ENCODE measurements around the gene KLHL26.

Gene KLHL26

DNA sequence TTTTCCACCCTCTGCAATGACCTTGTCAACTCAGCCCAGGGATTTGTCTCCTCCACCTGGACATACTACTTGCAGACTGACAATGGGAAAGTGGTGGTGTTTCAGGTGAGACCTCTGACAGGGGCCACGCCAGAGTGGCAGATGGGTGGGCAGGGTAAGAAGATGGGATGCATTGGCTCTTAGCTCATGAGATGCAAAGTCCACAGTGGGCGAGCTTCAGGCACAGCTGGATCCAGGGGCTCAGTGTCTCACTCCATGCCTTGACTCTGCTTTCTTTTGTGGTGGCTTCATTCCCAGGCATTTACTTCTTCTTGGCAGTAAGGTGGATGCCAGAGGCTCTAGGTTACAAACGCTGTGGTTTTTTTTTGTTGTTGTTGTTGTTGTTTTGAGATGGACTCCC is 20.8 kb upstream of the KLHL26 start:
- DNase-seq, result no peak

DNA sequence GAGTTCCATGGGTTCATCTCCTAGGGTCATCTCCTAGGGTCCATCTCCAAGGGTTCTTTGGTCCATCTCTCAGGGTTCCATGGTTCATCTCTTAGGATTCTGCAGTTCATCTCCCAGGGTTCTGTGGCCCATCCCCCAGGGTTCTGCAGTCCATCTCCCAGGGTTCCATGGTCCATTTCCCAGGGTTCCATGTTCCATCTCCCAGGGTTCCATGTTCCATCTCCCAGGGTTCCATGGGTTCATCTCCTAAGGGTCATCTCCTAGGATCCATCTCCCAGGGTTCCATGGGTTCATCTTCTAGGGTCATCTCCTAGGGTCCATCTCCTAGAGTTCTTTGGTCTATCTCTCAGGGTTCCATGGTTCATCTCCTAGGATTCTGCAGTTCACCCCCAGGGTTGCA is 19.3 kb upstream of the KLHL26 start:
- no peak for DNase-seq

DNA sequence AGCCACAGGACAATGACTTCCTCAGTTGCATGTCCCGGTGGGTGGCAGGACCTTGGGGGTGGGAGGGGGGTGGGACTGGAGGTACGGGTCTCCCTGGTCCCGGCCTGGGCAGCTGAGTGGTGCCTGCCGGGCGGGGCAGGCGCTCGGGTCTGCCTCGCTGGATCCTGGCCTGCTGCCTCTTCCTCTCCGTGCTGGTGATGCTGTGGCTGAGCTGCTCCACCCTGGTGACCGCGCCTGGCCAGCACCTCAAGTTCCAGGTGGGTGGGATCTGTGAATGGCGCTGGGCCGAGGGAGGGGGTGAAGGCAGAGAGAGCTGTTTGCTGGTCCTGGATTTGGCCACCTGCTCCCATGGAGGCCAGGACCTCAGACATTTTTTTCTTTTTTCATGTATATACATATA is 18.6 kb upstream of the KLHL26 start:
- no peak for DNase-seq

DNA sequence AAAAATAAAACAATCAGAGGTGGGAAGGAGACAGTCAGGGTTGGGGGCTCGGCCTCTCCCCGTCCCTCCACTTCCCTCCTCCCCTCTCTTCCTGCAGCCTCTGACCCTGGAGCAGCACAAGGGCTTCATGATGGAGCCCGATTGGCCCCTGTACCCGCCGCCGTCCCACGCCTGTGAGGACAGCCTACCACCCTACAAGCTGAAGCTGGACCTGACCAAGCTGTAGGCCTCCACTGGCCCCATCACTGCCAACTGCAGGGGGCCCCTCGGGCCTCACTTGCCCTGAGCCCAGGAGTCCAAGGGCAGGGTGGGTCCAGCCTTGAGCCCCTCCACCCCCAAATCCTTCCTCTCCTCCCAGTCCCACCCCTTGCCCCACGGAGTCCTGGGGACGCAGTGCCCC is 16.5 kb upstream of the KLHL26 start:
- DNase-seq, result no peak

DNA sequence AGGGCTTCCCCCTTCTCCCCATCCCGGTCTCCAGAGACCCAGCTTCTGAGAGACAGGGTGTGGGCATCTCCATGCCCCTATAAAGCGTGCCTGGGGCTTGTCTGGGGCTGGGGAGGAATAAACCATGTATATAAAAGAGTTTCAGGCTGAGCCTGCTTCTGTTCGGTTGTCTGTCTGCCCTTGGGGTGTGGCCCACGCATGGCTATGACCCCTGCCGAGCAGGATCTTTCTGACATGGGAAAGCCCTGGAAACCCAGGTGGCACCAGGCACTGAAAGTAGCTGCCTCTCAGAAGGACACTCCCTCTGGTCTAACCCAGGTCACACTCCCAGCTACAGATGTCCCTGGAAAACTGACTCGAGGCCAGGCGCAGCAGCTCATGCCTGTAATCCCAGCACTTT is 15.9 kb upstream of the KLHL26 start:
- no peak for DNase-seq

DNA sequence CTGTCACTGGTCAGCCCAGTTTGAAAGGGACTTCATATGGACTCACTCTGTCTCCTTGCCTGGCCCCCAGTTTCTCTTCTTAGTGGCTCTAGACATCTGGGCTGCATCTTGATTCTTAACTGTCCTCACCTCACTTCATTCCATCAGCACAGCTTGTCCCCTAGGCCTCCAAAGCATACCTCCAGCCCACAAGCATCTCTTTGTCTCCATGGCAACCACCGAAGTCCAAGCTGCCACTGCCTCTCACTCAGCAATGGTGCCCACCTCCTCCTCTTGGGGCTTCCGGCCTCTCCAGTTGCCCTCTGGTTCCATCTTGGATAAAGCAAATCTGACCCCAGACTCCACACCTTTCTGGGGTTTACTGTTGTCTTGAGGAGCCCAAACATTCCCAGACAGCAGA is 9.9 kb upstream of the KLHL26 start:
- no peak for DNase-seq

DNA sequence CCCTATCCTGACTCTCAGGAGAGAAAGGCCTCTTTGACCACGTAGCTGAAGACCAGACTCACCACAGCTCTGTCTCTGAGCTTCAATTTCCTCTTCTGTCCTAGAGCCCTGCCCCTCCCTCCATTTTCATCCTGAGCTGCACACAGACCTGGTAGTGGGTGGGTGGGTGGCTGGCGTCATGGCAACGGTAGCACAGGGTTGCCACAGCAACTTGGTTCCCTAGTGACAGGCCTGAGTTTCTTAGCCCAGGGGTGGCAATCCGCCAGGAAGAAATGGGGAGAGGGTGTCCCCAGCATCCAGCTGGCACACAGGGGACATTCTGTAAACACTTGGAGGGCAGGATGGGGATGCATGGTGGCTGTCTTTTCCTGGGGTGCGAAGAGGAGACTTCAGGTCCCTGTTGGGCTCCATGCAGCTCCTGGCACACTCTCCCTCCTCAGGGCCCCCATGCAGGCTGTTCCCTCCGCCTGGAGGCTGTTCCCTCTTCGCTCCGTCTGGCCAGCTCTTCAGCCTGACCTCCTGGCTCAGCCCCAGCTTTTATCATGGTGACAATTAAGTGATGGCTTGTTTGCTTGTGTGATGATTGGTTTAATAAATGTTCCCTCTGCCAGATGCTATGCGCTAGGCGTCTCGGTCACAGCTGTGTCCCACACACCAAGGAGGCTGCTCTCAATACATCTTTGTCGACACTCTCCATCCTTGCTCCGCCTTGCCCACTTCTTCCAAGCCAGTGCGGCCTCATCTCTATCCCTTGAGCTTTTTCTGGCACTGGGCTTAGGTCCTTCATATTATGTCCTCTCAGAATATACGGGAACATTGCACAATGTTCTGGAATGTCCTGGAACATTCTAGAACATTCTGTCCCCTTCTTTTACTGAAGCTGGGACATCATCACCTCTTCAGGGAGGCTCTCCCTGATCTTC is 7.4 kb upstream of the KLHL26 start:
- DNase-seq, result no peak

DNA sequence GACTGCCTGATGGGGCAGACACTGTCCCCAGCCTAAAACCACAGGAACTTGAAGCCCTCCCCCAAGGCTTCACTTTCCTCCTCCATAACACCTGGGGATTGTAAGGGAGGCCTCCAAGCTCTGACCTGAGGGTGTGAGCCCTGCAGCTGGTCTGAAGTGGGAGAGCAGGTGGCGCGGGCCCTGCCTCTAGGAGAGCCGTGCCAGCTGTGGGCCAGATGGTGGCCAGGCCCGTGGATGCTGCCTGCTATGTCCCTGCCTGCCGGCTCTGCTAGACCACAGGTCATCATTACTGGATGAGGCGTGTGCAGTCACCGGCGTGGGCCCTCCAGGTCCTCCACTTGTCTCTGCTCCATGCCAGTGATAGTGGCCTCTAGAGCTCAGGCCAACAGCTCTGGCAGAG is 3.5 kb upstream of the KLHL26 start:
- DNase-seq, result no peak

DNA sequence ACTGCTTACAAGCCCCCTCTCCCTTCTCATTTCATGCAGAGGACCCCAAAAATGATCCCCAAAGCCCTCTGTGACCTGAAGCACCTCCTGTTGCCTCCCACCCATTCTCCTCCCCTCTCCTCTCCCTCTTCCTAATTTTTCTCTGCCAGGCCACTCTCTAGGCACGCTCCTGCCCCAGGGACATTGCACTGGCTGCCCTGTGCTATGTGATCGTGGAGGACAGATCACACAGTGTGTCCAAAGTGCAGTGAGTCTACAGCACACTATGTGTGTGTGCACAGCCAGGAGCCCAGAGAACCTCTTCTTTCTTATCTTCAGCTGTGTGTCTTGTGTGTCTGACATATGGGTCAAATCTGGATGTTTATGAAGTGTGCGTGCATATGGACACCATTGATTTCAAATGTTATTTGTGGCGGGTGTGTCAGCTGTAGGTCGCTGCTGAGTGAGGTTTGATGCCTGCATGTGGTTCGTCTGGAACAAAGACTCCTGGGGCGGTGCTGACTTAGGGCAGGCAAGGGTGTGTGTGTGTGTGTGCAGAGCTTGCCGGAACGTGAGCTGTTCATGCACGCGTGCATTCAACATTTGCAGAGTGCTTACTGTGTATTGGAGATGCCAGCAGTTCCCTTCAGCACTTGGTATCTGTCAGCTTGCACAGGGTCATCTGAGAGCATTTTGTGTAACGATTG is 2.1 kb upstream of the KLHL26 start:
- DNase-seq, result no peak

DNA sequence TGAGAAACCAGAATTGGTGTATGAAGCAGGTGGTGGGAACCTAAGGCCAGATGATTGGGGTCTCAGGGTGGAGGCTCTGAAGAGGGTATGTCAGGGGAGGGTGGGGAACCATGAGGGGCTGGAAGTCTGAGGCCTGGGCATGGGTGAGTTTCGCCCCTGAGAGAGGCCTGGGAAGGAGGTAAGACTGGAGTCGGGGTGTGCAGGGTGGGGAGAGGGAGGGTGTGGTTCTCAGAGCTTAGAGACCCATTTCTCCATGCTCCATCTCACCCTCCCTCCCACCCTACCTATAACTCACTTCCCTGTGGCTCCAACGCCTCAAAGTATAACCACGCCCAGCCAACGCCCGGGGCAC is 1.0 kb upstream of the KLHL26 start:
- no peak for DNase-seq

DNA sequence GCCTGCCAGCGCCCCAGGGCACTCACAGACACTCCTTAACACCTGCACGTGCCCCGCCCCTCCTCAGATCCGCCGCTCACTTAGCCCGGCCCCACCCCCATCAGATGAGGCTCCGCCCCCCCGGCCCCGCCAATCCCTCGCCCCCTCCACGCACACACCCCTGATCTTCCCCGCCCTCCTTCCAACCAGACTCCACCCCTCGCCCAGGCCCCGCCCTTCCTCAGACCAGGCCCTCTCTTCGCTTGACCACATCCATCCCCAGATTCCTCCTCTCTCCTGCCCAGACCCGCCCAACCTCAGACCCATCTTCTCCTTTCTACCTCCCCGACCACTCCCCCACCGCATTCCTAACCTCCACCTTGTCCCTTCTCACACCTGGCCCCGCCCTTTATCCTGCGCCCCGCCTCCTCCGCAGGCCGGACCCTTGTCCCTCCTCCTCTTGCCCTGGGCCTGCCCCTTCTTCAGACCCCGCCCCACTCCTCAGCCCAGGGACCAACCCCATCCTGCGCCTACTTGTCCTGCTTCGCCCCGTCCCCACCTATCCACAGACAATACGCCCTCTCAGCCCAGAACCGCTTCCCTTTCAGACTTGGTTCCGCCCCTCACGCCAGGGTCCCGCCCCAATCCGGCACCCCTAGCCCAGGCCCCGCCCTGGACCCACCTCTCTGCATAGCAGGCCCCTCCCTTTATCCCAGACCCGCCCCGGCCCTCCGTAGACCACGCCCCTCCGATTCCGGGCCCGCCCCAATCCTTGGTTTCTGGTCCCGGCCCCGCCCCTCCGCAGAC is 452 bp upstream of the KLHL26 start:
- peak; percentile 99 for DNase-seq

DNA sequence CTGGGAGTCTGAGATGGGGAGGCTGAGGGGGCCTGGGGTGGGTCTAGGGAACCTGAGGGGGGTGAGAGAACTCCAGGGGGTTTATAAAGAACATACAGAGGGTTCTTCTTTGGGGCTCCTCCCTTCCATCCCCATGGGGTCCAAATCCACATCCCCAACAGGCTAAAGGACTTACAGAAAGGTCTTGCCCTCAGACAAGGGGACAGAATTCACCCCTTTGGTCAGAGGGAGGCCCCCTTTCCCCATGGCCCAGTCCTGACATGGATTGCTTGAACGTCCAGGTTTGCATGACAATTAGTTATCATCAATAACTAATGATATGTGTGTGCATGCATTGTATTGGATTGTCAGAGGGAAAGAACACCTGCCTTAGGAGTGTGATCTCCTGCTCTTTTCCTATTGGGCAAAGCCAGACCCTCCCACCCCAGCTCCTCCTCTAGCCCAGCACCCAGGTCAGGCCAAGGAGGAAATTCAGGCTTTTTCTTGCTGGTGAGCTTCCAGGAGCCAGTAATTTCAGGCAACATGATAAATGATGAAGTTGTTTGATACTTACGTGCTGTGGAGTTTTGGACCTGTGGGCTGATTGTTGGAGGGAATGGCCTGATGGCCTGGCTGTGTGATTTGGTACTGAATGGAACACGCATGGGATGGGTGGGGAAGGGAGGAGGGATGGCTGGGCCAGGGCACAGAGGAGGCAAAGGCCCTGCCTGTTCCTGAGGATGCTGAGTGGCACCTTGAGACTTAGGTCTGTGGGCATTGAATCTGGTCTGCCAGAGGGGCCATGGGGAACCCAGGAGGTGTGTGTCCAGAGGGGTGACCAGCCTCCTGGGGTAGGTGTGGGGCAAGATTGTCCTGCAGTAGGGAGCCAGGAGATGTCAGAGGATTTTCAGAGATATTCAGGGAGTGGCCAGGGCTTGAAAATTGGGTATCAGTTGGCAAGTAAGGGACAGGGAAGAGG is 1.1 kb downstream of the KLHL26 start:
- no peak for DNase-seq

DNA sequence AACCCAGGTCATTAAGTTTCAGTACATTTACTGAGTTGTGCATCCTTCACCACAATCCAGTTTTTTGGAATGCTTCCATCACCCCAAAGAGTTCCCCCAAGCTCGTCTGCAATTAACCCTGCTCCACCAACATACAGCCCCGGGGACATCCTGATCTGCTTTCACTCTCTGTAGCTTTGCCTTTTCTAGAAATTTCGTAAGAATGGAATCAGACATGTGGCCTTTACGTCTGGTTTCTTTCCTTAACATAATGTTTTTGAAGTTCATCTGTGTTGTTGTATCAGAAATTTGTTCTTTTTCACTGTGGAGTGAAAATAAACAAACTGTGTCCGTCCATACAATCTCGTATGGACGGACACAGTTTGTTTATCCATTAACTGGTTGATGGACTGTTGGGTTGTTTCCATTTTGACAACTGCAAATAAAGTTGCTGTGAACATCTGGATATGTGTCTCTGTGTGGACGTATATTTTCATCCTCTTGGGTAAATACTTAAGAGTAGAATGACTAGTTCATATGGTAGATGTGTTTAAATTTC is 2.9 kb downstream of the KLHL26 start:
- DNase-seq, result no peak

DNA sequence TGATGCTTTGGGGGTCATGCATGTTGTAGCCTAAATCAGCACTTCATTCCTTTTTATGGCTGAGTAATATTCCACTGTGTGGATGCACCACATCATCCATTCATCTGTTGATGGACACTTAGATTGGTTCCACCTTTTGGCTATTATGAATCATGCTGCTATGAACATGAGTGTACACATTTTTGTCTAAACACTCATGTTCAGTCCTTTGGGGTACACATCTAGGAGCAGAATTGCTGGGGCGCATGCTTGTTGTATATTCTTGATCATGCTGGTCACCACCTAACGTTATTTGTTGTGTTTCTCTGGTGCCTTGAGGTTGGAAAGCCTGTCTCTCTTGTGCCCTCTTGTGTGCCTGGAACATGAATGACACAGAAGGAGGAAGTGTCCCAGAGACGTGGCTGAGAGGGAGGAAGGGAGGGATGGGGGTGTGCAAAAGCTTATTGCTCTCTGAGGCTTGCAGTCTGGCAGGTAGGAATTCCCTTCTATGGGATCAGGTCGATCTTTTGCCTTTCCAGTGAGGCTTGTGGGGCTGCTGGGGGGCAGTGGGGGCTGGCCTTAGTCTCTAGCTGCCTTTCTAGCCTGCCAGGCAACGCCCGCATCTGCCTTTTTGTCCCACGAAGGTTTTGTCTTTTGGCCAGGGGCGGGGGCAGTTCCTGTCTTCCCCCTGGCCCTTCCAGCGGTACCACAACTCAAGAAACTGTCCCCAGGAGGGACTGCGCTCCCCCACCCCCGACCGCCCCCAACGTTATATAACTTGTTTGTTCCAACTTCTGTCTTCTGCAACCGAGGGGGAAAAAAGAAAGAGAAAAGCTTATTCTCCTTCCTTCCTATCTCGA is 7.6 kb downstream of the KLHL26 start:
- DNase-seq, result no peak

DNA sequence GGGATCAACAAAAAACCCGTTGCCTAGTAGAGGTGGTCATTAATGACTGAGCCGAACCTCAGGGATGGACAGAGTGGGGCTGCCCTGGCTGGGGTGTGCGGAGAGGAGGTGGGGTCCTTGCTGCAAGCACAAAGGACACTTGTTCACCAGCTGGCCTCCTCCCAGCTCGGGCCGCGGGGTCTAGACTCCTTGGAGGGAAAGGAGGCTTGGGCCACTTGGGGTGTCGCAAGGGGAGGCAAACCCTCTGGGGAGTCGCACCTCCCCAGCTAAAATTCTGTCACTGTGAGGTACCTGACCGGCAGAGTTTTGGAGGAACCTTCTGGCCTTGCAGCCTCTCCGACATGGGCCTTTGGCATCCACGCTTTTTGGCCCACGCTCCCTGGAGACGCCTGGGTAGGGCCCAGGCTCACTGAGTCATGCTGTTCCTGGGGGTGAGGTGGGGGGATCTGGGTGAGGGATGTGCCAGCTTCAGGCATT is 8.2 kb downstream of the KLHL26 start:
- no peak for DNase-seq

DNA sequence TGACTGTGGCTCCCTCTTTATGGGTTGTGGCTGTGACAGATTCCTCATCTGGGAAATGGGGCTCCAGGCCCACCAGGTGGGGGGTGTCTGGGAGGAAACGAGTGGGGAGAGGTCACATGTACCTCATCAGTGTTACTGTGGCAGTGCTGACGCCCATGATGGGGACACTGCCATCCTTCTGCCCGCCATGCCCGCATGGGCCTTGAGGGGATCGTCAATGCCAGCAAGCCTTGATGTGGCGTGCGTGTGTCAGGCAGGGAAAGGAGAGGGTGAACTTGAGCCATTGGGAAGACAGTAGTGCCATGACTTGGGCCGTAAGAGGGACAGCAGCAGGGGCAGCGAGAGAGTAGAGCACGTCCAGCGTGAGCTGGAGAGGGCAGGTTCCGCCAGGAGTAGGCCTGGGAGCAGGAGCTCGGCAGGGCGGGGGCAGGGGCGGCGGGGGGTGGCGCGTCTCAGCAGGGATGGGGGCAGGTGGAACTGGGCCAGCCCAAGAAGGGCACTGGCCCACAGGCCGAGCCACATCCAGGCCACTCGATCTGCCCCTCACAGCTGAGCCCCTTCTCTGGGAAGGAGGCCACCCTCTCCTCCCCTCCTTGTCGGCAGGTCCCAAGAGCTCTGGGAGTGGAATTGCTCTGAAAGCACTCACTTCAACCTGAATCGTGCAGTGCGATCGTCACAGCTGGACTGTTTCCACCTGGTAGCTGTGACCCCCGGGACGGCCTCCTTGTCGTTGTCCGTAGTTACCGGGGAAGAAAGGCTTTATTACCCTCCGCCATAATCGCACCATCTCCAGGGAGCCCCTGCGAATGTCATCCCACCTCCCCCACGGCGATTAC is 9.9 kb downstream of the KLHL26 start:
- no peak for DNase-seq

DNA sequence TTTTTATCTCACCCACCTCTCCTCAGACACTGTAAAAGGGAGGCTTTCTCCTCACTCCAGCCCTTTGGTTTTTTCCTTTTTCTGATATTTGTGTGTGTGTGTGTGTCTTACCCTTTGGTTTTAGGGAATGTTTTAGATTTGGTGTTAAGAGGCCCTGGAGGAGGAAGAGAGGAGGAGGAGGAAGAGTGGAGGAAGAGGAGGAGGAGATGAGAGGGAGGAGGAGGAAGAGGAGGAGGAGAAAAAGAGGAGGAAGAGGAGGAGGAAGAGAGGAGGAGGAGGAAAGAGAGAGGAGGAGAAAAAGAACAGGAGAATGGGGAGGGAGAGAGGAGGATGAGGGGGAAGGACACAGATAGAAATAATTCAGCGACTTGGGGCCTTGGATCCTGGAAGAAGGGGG is 10.5 kb downstream of the KLHL26 start:
- DNase-seq, result no peak

DNA sequence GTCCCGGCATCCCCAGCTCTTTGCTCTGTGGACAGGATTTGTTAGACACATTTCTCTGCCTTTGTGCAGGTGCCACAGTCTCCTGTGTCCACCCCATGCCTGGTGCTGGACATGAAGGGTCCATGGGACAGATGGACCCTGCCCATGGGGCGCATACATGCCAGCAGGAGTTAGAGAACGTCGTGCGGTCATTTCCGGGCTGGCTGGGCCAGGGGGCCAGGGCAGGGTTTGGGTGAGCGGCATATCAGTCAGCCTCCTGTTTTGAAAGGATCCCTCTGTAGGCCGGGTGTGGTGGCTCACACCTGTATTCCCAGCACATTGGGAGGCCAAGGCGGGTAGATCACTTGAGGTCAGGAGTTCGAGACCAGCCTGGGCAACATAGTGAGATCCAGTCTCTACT is 11.0 kb downstream of the KLHL26 start:
- DNase-seq, result no peak

DNA sequence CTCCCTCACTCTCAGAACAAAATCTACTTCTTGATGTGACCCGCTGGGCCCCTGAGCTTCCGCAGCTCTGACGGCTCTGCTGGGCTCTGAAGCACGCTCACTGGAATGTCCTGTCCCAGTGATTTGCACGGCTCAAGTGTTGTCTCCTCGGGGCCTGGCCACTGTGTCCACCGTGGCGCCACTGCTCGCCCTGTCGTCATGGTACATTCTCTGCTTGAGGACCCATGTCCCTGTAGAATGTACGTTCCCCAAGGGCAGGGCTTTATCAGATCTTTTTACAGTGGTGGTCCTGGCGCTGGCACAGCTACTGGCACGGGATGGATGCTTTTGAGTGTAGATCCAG is 12.1 kb downstream of the KLHL26 start:
- DNase-seq, result no peak

DNA sequence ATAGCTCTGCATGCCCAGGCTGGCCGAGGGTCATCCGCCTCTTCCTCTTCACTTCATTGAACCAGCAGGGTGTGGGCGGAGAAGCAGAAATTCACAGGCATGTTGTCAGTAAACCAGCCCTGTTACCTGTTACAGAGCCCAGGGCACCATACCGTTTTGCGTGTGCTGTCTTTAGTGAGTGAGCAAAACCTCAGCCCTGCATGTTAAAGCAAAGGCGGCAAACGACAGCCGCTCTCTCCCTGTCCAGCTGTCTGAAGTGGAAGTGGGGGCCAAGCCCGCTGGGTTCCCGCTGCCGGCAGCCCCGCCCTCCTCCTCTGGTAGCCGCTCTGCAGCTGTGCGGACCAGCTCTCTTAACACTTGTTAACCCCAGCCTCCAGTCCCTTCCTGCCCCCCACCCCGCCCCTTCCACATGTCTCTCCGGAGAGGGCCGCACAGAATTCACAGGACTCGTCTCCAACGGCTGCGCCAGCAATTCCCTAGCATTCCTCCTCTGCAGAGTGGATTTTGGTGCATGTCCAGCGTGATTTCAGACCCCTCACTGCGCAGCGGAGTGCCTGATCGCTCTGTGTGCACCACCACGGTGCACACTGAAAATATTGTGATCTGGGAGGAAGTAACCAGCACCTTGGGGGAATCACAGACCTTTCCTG is 12.7 kb downstream of the KLHL26 start:
- no peak for DNase-seq
